Activated T-cell treated with anti-CD3 and anti-CD28 coated beads, Interleukin-2, amount 50 U/mL, for 4 hours (primary cell): ENCODE results near the gene KRT34. TPM values are rescaled to one million over a fixed set of nuclear protein-coding genes. Genes with fewer than 3 reads are reported as not detected.
"Not testable (repeated sequence)": the region's sequence is repeated elsewhere in the genome, so short reads cannot be mapped to it uniquely, and the experiment has no call there.

Experiments
- ATAC-seq, 2 donors: fragments of 200-7000 bp; cut with Tn5 transposase; one replicate each; pipeline ENCODE4 v1.10.0; 2021
- DNase-seq: peaks from one replicate; pipeline ENCODE4 v3.0.0-alpha.2; 2020
- H3K27me3 Mint-ChIP-seq: one replicate; pipeline ENCODE4 v1.8.0; 2021; ENCODE audit warnings: low read depth, mixed read lengths
- H3K36me3 Mint-ChIP-seq: one replicate; pipeline ENCODE4 v1.8.0; 2022; ENCODE audit warnings: mixed read lengths; ENCODE audit not compliant: insufficient read depth
- H3K4me1 Mint-ChIP-seq: one replicate; pipeline ENCODE4 v1.8.0; 2021; ENCODE audit warnings: low read depth, mixed read lengths
- H3K4me3 Mint-ChIP-seq: one replicate; pipeline ENCODE4 v1.8.0; 2021; ENCODE audit warnings: mild to moderate bottlenecking, moderate library complexity, mixed read lengths
- H3K9me3 Mint-ChIP-seq: one replicate; pipeline ENCODE4 v1.8.0; 2021; ENCODE audit warnings: mixed read lengths
- total RNA-seq, 3 donors: library from RNA; stranded (reverse); gene quantifications; one replicate each; pipeline ENCODE4 v1.2.1, GENCODE V29; 2021

KRT34 gene
- total RNA-seq, 3 donors from 2014 or later = not detected

GRCh38 chr17:41415833-41416335 lies 33.8 kb upstream of the KRT34 start:
- no peaks in the 10 kb centered on the region for H3K9me3 Mint-ChIP-seq
- H3K4me3 Mint-ChIP-seq = no peak overlapping the region
- H3K4me1 Mint-ChIP-seq = peaks cover 12% of the 10 kb centered on the region
- peaks cover 3% of the 10 kb centered on the region for H3K27me3 Mint-ChIP-seq
- DNase-seq (no peak), ATAC-seq (no peak)
- H3K36me3 Mint-ChIP-seq = no peaks in the 10 kb centered on the region

GRCh38 chr17:41415411-41415810 lies 33.3 kb upstream of the KRT34 start:
- Mint-ChIP-seq H3K36me3 (no peaks in the 10 kb centered on the region), H3K4me3 (no peak overlapping the region), H3K4me1 (peaks cover 12% of the 10 kb centered on the region), H3K9me3 (no peaks in the 10 kb centered on the region), H3K27me3 (peaks cover 3% of the 10 kb centered on the region)
- ATAC-seq (no peak), DNase-seq (no peak)

DNA sequence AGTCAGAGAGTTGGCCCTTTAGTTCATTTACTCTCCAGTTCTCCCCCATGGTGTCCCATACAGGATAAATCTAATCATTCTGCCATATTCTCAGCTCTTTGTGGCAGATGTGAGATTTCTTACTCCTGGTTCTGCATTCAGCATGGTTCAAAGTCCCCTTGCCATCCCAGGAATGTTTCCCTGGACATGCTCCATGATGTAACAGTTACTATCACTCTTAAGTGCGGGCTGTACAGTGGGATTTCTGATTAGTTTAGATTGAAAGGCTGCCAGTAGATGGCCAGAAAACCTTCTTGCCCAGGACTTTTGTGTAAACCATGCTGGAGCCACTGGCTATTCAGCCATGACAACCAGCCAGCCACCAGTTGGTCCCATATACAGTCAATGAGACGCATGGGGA lies 31.9 kb upstream of the KRT34 start:
- DNase-seq = no peak
- Mint-ChIP-seq H3K4me3 (no peak overlapping the region), H3K4me1 (peaks cover 14% of the 10 kb centered on the region), H3K9me3 (no peaks in the 10 kb centered on the region), H3K36me3 (no peaks in the 10 kb centered on the region), H3K27me3 (peaks cover 3% of the 10 kb centered on the region)
- ATAC-seq = no peak

DNA sequence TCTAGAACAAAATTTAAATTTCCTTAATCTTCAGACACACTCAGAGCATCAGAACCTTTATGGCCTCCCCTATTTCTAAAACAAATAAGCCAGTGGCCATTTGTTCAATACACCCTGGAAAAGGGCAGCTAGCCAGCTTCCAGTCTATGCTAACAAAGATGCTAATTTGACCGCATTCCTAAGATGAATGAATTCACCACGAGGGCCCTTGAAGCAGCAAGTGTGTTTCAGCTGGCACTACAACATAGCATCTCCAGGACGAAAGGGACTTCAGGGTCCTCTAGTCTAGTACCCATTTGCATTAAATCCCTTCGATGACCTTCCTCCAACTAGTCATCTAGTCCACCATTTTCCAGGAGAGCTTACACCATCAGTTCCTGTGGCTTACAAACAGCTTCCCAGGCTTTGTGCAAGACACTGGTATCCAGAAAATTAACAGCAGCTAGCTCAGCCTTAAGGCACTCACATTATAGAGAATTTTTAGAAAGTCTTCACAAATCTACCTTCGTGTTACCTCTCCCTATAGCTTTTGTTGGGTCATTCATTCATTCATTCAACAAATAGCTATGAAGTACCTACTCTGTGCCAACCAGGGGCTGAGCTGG lies 31.3 kb upstream of the KRT34 start:
- Mint-ChIP-seq H3K36me3 (no peaks in the 10 kb centered on the region), H3K27me3 (peaks cover 3% of the 10 kb centered on the region), H3K4me3 (no peak overlapping the region), H3K9me3 (no peaks in the 10 kb centered on the region), H3K4me1 (peaks cover 17% of the 10 kb centered on the region)
- no peak for ATAC-seq
- DNase-seq = no peak

DNA sequence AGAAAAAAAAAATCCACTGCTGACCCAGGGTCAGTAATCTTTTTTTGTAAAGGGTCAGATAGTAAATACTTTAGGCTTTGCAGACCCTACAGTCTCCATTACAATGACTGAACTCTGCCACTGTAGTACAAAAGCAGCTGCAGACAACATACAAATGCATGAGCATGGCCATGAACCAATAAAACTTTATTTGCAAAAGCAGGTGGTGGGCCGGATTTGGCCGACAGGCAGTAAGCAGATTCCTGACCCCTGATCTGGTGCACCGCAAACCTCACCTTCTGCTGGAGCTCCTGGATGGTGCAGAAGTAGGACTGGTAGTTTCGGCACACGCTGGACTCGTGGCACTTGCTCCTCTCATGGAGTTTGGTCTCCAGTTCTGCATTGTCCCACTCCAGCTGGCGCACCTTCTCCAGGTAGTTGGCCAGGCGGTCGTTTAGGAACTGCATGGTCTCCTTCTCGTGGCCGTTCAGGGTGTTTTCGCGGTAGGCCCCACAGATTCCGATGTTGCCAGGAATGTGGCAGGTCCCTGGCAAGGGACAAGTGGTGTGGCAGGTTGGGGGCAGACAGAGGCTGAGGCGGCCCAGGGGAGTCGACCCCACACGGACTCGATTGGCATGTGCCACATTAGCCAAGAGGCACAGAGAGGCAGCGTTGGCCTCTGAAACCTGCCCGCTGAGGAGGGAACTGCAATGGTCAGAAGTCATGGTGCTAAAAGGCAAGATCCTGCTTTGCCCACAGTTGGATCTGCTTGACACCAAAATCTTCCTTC lies 29.1 kb upstream of the KRT34 start:
- ATAC-seq (no peak), DNase-seq (no peak)
- Mint-ChIP-seq H3K4me3 (no peak overlapping the region), H3K27me3 (peaks cover 3% of the 10 kb centered on the region), H3K36me3 (no peaks in the 10 kb centered on the region), H3K9me3 (no peaks in the 10 kb centered on the region), H3K4me1 (peaks cover 12% of the 10 kb centered on the region)

DNA sequence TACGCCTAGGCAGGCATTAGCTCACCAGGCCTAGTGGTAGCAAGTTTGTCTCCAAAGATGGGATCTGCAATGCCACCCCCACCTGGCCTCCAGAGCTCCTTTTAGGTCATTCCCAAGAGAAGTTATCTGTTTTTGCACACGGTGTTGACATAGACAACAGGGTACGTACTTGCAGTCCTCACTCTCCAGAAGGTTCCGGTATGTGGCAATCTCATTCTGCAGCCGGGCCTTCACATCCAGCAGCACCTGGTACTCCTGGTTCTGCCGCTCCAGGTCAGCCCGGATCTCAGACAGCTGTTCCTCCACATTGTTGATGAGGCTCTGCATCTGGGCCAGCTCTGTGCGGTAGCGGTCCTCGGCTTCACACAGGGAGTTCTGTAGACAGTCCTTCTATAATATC lies 25.1 kb upstream of the KRT34 start:
- Mint-ChIP-seq H3K4me3 (no peak overlapping the region), H3K27me3 (no peaks in the 10 kb centered on the region), H3K36me3 (no peaks in the 10 kb centered on the region), H3K4me1 (peaks cover 36% of the 10 kb centered on the region), H3K9me3 (no peaks in the 10 kb centered on the region)
- ATAC-seq (no peak), DNase-seq (no peak)

DNA sequence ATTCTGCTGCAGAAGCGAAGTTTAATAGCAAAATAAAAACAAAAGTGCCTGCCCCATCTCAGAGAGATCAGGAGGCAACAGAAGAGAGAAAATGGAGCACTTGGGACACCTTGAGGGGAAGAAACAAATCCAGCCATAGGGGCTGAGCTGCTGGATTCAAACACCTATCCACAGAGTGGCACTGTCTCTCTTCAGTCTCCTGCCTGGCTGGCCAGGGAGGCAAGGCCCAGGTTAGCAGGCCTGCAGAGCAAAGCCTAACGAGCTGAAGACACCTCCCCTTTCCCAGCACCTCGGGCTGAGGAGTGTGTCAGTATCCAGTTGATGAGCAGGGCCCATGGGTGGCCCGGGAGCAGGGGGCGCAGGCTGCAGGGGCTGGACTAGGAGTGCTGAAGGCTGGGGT lies 24.1 kb upstream of the KRT34 start:
- Mint-ChIP-seq H3K4me1 (peaks cover 38% of the 10 kb centered on the region), H3K36me3 (no peaks in the 10 kb centered on the region), H3K27me3 (no peaks in the 10 kb centered on the region), H3K4me3 (no peak overlapping the region), H3K9me3 (no peaks in the 10 kb centered on the region)
- ATAC-seq = no peak
- DNase-seq = no peak

DNA sequence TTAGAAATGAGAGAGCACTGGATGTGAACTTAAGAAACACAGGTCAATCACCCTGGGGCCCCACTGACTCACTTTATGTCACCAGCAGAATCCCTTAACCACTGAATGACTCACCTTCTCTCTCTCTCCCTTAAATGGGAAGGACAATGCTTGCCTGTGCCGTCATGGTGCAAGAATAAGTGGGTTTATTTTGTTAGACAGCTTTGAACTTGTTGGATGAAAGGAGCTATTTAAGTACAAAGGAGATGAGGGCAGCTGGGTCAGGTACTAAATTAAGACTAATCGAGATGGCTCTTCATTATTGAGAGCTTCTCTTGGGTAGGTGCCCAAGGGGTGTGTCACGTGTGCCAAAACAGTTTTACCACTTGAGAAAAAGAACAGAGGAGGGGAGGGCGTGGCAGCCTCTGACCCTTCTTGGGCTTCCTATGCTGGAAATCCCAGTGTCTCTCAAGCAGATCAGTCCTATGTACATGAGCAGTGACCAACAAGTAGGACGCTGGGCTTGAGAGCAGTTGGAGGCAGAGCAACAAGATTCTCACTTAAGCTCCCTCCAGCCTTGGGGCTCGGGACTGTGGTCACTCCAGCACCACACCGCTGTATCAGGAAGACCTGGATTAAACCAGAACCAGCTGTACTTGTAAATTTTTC lies 22.0 kb upstream of the KRT34 start:
- H3K9me3 Mint-ChIP-seq = no peaks in the 10 kb centered on the region
- ATAC-seq (peak; percentile 89 to 93), DNase-seq (peak; percentile 11)
- no peak overlapping the region for H3K4me3 Mint-ChIP-seq
- H3K27me3 Mint-ChIP-seq = no peaks in the 10 kb centered on the region
- peaks cover 38% of the 10 kb centered on the region for H3K4me1 Mint-ChIP-seq
- H3K36me3 Mint-ChIP-seq = no peaks in the 10 kb centered on the region

- Mint-ChIP-seq H3K9me3 (no peaks in the 10 kb centered on the region), H3K4me1 (peaks cover 33% of the 10 kb centered on the region), H3K4me3 (no peak overlapping the region), H3K27me3 (no peaks in the 10 kb centered on the region), H3K36me3 (no peaks in the 10 kb centered on the region)
- DNase-seq (no peak), ATAC-seq (no peak)
Measured at GRCh38 chr17:41403404-41404023, 21.4 kb upstream of the KRT34 start.

DNA sequence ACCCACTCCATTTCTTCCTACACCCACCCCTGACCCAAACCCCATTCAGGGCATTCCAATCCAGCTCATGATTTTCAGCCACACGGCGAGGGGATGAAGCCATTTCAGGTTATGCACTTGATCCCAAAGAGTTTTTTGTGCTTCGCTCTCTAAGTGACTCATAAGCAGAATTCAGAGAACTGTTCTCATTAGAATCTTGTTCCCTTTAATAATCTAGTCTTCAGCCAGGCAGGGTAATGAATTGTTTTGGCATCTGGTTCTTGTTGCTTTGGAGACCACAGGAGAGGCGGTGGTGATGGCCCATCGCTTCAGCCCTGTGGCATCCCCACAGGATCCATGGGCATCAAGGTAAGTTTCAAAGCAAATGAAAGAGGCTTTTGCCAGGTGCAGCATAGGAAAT lies 20.1 kb upstream of the KRT34 start:
- H3K27me3 Mint-ChIP-seq = no peaks in the 10 kb centered on the region
- no peak for DNase-seq
- no peaks in the 10 kb centered on the region for H3K36me3 Mint-ChIP-seq
- H3K4me3 Mint-ChIP-seq = no peak overlapping the region
- peaks cover 33% of the 10 kb centered on the region for H3K4me1 Mint-ChIP-seq
- ATAC-seq = no peak
- no peaks in the 10 kb centered on the region for H3K9me3 Mint-ChIP-seq

- H3K4me1 Mint-ChIP-seq = peaks cover 8% of the 10 kb centered on the region
- H3K27me3 Mint-ChIP-seq = peaks cover 4% of the 10 kb centered on the region
- no peaks in the 10 kb centered on the region for H3K9me3 Mint-ChIP-seq
- no peak within 1 kb of the TSS for H3K4me3 Mint-ChIP-seq
- H3K36me3 Mint-ChIP-seq = no peaks in the 10 kb centered on the region
- DNase-seq (no peak), ATAC-seq (no peak)
Measured at GRCh38 chr17:41396996-41397660, 15.0 kb upstream of the KRT34 start, which contains the start of gene KRT31. KRT31 (minus strand) TSS chr17:41397608; CDS start chr17:41397539, 69 bp downstream.

GRCh38 chr17:41396340-41396739 lies 14.2 kb upstream of the KRT34 start:
- H3K4me3 Mint-ChIP-seq = no peak overlapping the region
- H3K4me1 Mint-ChIP-seq = peaks cover 7% of the 10 kb centered on the region
- DNase-seq = no peak
- no peaks in the 10 kb centered on the region for H3K36me3 Mint-ChIP-seq
- ATAC-seq = no peak
- H3K27me3 Mint-ChIP-seq = peaks cover 7% of the 10 kb centered on the region
- no peaks in the 10 kb centered on the region for H3K9me3 Mint-ChIP-seq

- no peaks in the 10 kb centered on the region for H3K9me3 Mint-ChIP-seq
- ATAC-seq (no peak), DNase-seq (no peak)
- H3K27me3 Mint-ChIP-seq = peaks cover 7% of the 10 kb centered on the region
- H3K4me1 Mint-ChIP-seq = peaks cover 7% of the 10 kb centered on the region
- H3K36me3 Mint-ChIP-seq = no peaks in the 10 kb centered on the region
- no peak overlapping the region for H3K4me3 Mint-ChIP-seq
Measured at GRCh38 chr17:41395611-41396010, 13.5 kb upstream of the KRT34 start.

DNA sequence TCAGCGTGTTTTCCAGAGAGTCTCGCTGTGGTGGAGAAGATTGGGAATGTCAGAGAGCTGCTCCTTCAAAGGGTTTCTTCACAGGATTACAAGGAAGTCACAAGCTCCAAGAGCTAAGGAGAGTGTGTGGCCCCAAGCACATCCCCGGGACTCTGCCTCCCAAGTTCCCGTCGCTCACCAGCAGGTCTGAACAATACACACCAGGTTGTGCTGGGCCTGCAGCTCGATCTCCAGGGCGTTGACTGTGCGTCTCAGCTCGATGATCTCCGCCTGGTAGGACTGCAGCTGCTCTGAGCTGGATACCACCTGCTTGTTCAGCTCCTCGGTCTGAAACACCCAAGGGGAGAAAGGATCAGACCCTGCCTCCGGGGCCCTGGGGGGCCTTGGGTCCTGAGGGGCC lies 12.9 kb upstream of the KRT34 start:
- not testable (repeated sequence) for H3K36me3 Mint-ChIP-seq, H3K4me1 Mint-ChIP-seq, DNase-seq, H3K9me3 Mint-ChIP-seq, H3K27me3 Mint-ChIP-seq, ATAC-seq, H3K4me3 Mint-ChIP-seq
